HG03460 (cell line): Measurements from ENCODE around the gene NELL1.

Source experiments
- ATAC-seq: cut with Tn5 transposase; IDR thresholded peaks from one replicate; pipeline ENCODE4 v1.9.1; 2021; ENCODE audit not compliant: unreplicated experiment

The NELL1 gene

GRCh38 chr11:21306739-21307358 is 637.5 kb downstream of the NELL1 start:
- no peak for ATAC-seq

- no peak for ATAC-seq
These were observed 638.5 kb downstream of the NELL1 start for GRCh38 chr11:21307874-21308273.

GRCh38 chr11:21316591-21316990 is 647.2 kb downstream of the NELL1 start:
- ATAC-seq, result no peak

- ATAC-seq, result no peak
These were observed 651.7 kb downstream of the NELL1 start for GRCh38 chr11:21321072-21321471.

GRCh38 chr11:21321530-21321929 is 652.1 kb downstream of the NELL1 start:
- no peak for ATAC-seq

GRCh38 chr11:21323617-21324016 is 654.2 kb downstream of the NELL1 start:
- ATAC-seq, result no peak

GRCh38 chr11:21343204-21343603 is 673.8 kb downstream of the NELL1 start:
- no peak for ATAC-seq

GRCh38 chr11:21346361-21346760 is 677.0 kb downstream of the NELL1 start:
- ATAC-seq, result no peak

- ATAC-seq, result no peak
These were observed 681.2 kb downstream of the NELL1 start for GRCh38 chr11:21350613-21351012.

GRCh38 chr11:21353425-21353824 is 684.0 kb downstream of the NELL1 start:
- ATAC-seq, result no peak

GRCh38 chr11:21364866-21365624 is 695.7 kb downstream of the NELL1 start:
- ATAC-seq, result no peak

- ATAC-seq, result no peak
These were observed 700.6 kb downstream of the NELL1 start for GRCh38 chr11:21369947-21370346.

GRCh38 chr11:21371044-21371443 is 701.7 kb downstream of the NELL1 start:
- no peak for ATAC-seq

- ATAC-seq, result no peak
These were observed 703.3 kb downstream of the NELL1 start for GRCh38 chr11:21372672-21373071.

GRCh38 chr11:21374376-21374775 is 705.0 kb downstream of the NELL1 start:
- no peak for ATAC-seq

GRCh38 chr11:21385669-21386440 is 716.5 kb downstream of the NELL1 start:
- ATAC-seq, result no peak

- ATAC-seq, result no peak
These were observed 721.0 kb downstream of the NELL1 start for GRCh38 chr11:21390430-21390829.

- ATAC-seq, result no peak
These were observed 727.1 kb downstream of the NELL1 start for GRCh38 chr11:21396342-21397008.

GRCh38 chr11:21398195-21398594 is 728.8 kb downstream of the NELL1 start:
- ATAC-seq, result no peak

GRCh38 chr11:21401496-21401895 is 732.1 kb downstream of the NELL1 start:
- ATAC-seq, result no peak

- ATAC-seq, result no peak
These were observed 732.9 kb downstream of the NELL1 start for GRCh38 chr11:21402274-21402673.
